ENCODE data around the gene GBA2.

GBA2 gene

DNA sequence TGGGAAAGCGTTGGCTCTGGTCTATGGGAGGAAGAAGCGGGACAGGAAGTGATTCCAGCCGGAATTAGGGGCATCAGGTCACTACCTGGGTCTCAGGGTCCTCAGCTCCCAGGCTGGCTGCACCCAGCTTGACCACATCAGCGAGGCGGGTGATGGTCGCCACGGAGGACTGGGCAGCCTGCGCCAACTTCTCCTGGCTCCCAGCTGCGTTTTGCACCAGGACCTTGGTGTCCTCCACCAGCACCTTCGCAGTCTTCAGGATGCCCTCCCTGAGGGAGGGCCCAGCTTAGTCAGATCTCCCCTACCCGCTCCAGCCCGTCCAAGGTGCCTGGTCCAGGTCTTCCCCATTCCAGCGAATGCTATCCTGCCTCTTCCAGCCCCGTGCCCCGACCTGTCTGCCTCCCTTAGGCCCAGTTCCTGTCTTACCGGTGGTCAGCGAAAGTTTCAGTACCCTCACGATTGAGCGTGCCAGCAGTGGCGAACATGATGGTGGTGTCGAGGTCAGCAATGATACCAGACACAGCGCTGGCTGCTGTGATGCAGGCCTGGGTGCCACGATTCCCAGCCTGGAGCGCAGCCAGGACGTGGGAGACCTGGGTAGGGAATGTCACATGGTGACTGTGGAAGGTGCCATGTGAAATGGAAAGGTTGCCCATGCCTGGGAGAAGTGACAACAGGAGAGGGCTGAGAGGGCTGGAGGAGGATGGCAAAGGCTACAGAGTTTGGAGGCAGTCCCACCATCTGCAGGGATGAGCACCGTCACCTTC is 44.9 kb downstream of the GBA2 start:
- Mint-ChIP-seq H3K4me3 (no peak overlapping the region), H3K27ac (no peak overlapping the region)

DNA sequence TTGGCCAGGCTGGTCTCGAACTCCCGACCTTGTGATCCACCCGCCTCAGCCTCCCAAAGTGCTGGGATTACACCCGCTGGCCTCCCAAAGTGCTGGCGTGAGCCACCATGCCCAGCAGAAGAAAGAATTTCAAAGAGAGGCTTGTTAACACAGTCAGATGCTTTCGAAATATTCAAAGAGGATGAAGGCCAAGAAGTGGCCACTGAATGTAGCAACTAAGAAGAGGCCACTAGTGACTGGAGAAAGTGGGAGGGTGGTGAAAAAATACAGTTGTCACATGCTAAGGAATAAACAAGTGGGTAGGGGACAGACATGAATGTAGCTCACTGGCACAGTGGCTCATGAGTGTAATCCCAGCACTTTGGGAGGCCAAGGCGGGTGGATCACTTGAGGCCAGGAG is 46.3 kb downstream of the GBA2 start:
- Mint-ChIP-seq H3K4me3 (no peak overlapping the region), H3K4me1 (no peaks in the 10 kb centered on the region), H3K27ac (no peak overlapping the region), H3K9me3 (no peaks in the 10 kb centered on the region), H3K27me3 (no peaks in the 10 kb centered on the region), H3K36me3 (peaks cover 16% of the 10 kb centered on the region)

More for the DNA sequence above, 44.9 kb downstream of the GBA2 start:
- no peaks in the 10 kb centered on the region for H3K4me1 Mint-ChIP-seq
- no peaks in the 10 kb centered on the region for H3K9me3 Mint-ChIP-seq
- H3K27me3 Mint-ChIP-seq = no peaks in the 10 kb centered on the region
- H3K36me3 Mint-ChIP-seq = peaks cover 19% of the 10 kb centered on the region

GRCh38 chr9:35700942-35701341 is 48.1 kb downstream of the GBA2 start:
- Mint-ChIP-seq H3K27me3 (no peaks in the 10 kb centered on the region), H3K27ac (no peak overlapping the region)

DNA sequence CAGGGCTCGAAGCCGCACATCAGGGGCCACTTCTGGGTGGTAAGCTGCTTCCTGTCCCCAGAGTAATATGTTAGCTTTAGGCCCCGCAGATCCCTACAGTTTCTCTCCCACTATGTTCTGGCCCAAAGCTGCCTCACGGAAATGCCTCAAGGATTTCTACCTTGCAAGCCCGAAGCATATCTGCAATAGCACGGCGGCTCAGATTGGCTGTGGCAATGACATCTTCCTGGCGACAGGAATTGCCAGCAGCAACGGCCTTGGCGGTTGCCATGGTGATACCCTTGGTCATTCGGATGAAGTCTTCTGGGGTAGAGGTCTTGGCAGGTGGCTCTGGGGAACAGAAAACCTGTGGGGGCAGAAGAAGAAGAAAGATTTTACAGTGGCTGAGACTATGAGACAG is 49.0 kb downstream of the GBA2 start:
- Mint-ChIP-seq H3K27me3 (no peaks in the 10 kb centered on the region), H3K4me3 (no peak overlapping the region), H3K9me3 (no peaks in the 10 kb centered on the region), H3K4me1 (peaks cover 8% of the 10 kb centered on the region), H3K36me3 (peaks cover 13% of the 10 kb centered on the region), H3K27ac (no peak overlapping the region)

More at GRCh38 chr9:35700942-35701341, 48.1 kb downstream of the GBA2 start:
- H3K36me3 Mint-ChIP-seq = peaks cover 13% of the 10 kb centered on the region
- no peaks in the 10 kb centered on the region for H3K9me3 Mint-ChIP-seq
- no peak overlapping the region for H3K4me3 Mint-ChIP-seq
- peaks cover 8% of the 10 kb centered on the region for H3K4me1 Mint-ChIP-seq

GRCh38 chr9:35698231-35698630 is 50.8 kb downstream of the GBA2 start:
- Mint-ChIP-seq H3K4me3 (no peak overlapping the region), H3K27me3 (no peaks in the 10 kb centered on the region)

DNA sequence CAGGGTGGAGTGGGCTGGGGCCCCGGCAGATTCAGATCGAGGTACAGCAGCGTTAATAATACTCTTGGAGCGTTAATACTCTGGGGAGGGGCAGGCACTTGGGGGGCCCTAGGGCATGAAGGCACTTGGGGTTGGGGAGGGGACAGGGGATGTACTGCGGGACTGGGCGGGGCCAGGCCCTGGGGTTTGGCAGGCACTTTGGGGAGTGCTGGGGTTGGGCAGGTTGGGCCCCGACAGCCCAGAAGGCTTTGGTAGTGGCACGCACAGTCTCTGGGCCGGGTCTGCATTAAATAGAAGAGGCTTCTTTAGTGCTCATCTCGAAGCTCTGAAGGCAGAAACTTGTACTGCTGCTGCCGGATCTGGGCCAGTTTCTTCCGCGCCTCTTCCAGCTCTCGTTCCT is 51.5 kb downstream of the GBA2 start:
- H3K36me3 Mint-ChIP-seq = peaks cover 10% of the 10 kb centered on the region
- no peaks in the 10 kb centered on the region for H3K27me3 Mint-ChIP-seq
- no peak overlapping the region for H3K27ac Mint-ChIP-seq
- H3K4me1 Mint-ChIP-seq = peaks cover 8% of the 10 kb centered on the region
- H3K4me3 Mint-ChIP-seq = no peak overlapping the region
- H3K9me3 Mint-ChIP-seq = no peaks in the 10 kb centered on the region

More at GRCh38 chr9:35698231-35698630, 50.8 kb downstream of the GBA2 start:
- Mint-ChIP-seq H3K9me3 (no peaks in the 10 kb centered on the region), H3K36me3 (peaks cover 10% of the 10 kb centered on the region), H3K4me1 (peaks cover 8% of the 10 kb centered on the region), H3K27ac (no peak overlapping the region)

GRCh38 chr9:35696520-35697215 is 52.4 kb downstream of the GBA2 start:
- H3K27me3 Mint-ChIP-seq = no peaks in the 10 kb centered on the region
- H3K27ac Mint-ChIP-seq = peak overlapping the region; percentile 46
- no peak overlapping the region for H3K4me3 Mint-ChIP-seq
- peaks cover 13% of the 10 kb centered on the region for H3K4me1 Mint-ChIP-seq
- H3K9me3 Mint-ChIP-seq = no peaks in the 10 kb centered on the region
- peaks cover 10% of the 10 kb centered on the region for H3K36me3 Mint-ChIP-seq

GRCh38 chr9:35695943-35696401 is 53.1 kb downstream of the GBA2 start:
- Mint-ChIP-seq H3K4me1 (peaks cover 18% of the 10 kb centered on the region), H3K27ac (peak overlapping the region; percentile 46), H3K9me3 (no peaks in the 10 kb centered on the region), H3K27me3 (no peaks in the 10 kb centered on the region), H3K4me3 (no peak overlapping the region), H3K36me3 (peaks cover 10% of the 10 kb centered on the region)

- H3K4me1 Mint-ChIP-seq = peaks cover 34% of the 10 kb centered on the region
- no peaks in the 10 kb centered on the region for H3K27me3 Mint-ChIP-seq
- H3K36me3 Mint-ChIP-seq = peaks cover 4% of the 10 kb centered on the region
- peak overlapping the region; percentile 69 for H3K27ac Mint-ChIP-seq
- peak overlapping the region; percentile 86 for H3K4me3 Mint-ChIP-seq
- no peaks in the 10 kb centered on the region for H3K9me3 Mint-ChIP-seq
These were observed 57.2 kb downstream of the GBA2 start for GRCh38 chr9:35691757-35692301.

- Mint-ChIP-seq H3K9me3 (no peaks in the 10 kb centered on the region), H3K4me1 (peaks cover 29% of the 10 kb centered on the region), H3K4me3 (peak overlapping the region; percentile 86), H3K27me3 (no peaks in the 10 kb centered on the region), H3K27ac (peak overlapping the region; percentile 87), H3K36me3 (no peaks in the 10 kb centered on the region)
These were observed 57.7 kb downstream of the GBA2 start for GRCh38 chr9:35691334-35691650.

GRCh38 chr9:35690614-35691333 is 58.3 kb downstream of the GBA2 start:
- peak overlapping the region; percentile 86 for H3K4me3 Mint-ChIP-seq
- no peaks in the 10 kb centered on the region for H3K9me3 Mint-ChIP-seq
- H3K27me3 Mint-ChIP-seq = no peaks in the 10 kb centered on the region
- H3K4me1 Mint-ChIP-seq = peaks cover 28% of the 10 kb centered on the region
- H3K27ac Mint-ChIP-seq = no peak overlapping the region
- H3K36me3 Mint-ChIP-seq = no peaks in the 10 kb centered on the region

GRCh38 chr9:35690294-35690613 is 58.8 kb downstream of the GBA2 start:
- no peaks in the 10 kb centered on the region for H3K36me3 Mint-ChIP-seq
- no peaks in the 10 kb centered on the region for H3K9me3 Mint-ChIP-seq
- no peaks in the 10 kb centered on the region for H3K27me3 Mint-ChIP-seq
- peak overlapping the region; percentile 74 for H3K27ac Mint-ChIP-seq
- peak overlapping the region; percentile 76 for H3K4me3 Mint-ChIP-seq
- H3K4me1 Mint-ChIP-seq = peaks cover 28% of the 10 kb centered on the region

DNA sequence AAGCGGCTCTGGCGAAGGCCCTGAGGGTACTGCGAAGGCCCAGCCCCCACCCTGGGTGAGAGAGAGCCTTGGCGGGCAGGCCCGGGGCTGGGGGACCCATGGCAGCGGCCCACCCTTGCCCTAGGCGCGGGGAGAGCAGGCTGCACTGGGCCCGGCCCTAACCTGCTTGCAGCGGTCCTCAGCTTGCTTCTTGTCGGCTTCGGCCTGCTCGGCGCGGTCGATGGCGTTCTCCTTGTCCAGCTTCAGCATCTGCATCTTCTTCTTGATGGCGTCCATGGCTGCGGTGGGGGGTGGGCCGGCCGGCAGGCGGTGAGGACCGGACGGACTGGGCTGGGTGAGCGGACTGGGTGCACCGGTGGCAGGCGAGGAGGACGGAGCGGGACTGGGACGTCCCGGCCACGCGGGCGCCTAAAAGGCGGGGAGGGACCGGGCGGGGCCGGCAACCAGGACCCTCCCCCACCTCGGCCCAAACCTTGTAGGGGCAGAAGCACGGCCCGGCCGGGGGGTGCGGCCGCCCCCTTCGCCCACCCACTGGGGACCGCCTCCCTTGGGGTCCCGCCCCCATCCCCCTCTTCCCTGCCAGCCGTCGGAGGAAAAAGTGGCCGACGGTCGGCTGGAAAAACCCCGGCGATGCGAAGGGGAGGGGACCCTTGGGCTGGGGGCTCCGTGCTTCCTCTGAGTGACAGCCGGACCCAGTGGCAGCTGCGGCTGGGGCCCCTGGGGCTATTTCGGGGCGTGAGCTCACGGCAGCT is 59.3 kb downstream of the GBA2 start, which contains the start of gene TPM2:
TSS of gene TPM2 (minus strand) at position 384 of the 752 bp plus-strand sequence. CDS start at position 276, 108 bp downstream.
- peak within 1 kb of the TSS; percentile 86 for H3K4me3 Mint-ChIP-seq
- H3K27ac Mint-ChIP-seq = peak within 1 kb of the TSS; percentile 74
- H3K4me1 Mint-ChIP-seq = peaks cover 28% of the 10 kb centered on the region
- no peaks in the 10 kb centered on the region for H3K36me3 Mint-ChIP-seq
- H3K9me3 Mint-ChIP-seq = no peaks in the 10 kb centered on the region
- H3K27me3 Mint-ChIP-seq = no peaks in the 10 kb centered on the region

DNA sequence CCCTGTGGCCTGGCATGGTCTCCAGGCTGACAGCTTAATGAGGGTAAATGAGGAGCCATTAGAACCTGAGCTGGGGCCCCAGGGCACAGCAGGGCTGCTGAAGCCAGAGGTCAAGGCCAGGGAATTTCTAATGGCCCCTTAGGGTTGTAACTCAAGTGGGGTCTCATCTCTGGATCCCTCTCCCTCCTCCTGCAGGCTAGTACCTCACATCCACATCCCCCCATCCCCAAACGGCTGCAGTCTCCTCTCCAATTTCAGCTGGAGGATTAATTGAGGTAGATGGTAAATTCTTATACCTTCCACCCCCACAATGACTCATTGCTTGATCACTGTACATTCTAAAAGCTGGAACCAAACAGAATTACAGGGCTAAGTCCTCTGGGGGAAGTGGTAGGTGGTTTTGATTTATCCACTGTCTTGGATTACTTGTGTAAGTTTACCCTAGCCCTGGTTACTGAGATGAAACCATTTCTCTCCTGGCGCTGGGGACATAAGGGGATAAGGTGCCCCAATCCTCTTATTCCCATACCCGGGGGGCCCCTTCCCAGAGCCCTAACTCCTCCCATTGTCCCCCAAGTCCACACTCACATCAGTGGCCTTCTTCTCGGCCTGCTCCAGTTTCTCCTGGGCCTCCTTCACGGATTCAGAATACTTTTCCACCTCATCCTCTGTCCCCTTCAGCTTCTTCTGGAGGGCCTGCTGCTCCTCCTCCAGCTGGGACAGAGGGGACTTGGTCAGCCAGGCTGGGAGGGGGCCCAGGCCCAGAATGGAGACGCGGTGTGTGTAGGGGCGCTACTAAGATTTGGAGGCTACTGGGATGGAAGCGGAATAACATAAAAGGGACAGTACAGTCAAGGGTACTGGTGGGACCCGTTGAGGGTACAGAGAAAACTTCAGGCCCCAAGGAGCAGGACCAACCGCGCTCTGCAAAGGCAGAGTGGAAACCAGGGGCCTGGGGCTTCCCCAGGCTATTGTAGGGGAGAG is 60.2 kb downstream of the GBA2 start:
- no peaks in the 10 kb centered on the region for H3K9me3 Mint-ChIP-seq
- H3K27me3 Mint-ChIP-seq = no peaks in the 10 kb centered on the region
- H3K4me1 Mint-ChIP-seq = peaks cover 28% of the 10 kb centered on the region
- H3K27ac Mint-ChIP-seq = peak overlapping the region; percentile 74
- H3K36me3 Mint-ChIP-seq = no peaks in the 10 kb centered on the region
- peak overlapping the region; percentile 35 for H3K4me3 Mint-ChIP-seq

Data from activated naive CD4-positive, alpha-beta T cell treated with anti-CD3 and anti-CD28 coated beads, Interleukin-2, amount 50 U/mL, for 24 hours (primary cell).